Stimulated activated naive CD4-positive, alpha-beta T cell (primary cell): ENCODE measurements around the gene ETS2.
"Not testable (repeated sequence)": the region's sequence is repeated elsewhere in the genome, so short reads cannot be mapped to it uniquely, and the experiment has no call there.

Experiments used
- DNase-seq, 6 experiments: peaks; one replicate each; lab custom pipeline; 2025; lab: John Stamatoyannopoulos, UW

ETS2 gene

DNA sequence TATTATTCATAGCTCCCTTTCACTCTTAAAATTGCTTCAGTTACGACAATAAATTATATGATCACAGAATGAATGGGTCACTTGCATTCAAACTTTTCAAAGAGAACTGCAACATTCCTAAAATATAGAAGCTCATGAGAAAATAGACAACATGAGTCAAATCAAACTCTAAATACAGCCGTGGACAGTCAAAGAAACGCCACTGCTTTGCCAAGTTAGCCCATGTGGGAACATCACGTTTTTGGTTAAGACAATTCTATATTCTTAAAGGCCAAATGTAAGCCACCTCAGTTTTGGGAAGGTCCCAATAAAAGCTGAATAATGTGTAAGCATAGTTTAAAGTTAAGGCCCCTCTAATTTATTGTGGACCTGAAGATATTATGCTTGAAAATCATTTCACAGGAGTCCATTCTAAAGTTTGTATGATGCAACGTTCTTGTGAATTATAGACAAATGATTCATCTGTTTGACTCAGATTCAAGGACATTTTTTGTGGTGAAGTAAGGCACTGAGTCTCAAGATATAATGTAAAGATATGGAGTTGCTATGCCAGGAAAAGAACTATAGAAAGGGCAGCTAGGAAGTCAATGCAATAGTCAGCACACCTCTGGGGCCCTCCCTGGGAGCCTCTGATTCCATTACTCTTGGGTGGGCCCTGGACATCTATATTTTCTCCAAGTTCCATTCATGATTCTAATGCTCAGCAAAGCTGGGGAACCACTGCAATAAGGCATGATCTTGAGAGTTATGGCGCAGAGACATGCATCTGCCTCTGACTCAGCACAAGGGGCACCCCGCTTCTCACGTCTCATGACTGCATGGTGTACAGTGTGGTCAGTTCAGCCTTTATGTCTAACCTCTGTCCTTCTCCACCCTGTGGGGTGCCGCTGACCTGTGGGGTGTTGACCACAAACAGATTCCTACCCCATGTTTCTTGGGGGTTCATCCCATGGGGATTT lies 33.9 kb downstream of the ETS2 start:
- no peak for DNase-seq

- no peak for DNase-seq
These were observed 34.9 kb downstream of the ETS2 start for GRCh38 chr21:38840456-38841300.

GRCh38 chr21:38841472-38841871 lies 35.7 kb downstream of the ETS2 start:
- no peak for DNase-seq

DNA sequence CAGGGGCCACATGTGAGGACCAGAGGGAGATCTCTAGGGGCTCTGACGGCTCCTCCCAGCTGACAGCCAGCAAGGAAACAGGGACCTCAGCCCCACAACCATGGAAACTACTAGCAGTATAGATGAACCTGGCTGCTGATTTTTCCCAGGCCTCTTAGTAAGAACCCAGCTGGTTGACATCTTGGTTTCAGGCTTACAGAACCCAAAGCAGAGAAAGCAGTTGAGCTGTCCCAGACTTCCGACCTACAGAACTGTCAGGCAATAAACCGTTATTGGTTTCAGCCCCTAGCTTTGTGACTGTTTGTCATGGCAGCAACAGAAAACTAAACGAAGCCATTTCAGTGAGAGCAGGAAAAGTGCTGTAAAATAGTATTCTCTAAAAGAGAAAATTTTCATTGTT lies 36.4 kb downstream of the ETS2 start:
- no peak for DNase-seq

GRCh38 chr21:38843379-38843778 lies 37.6 kb downstream of the ETS2 start:
- DNase-seq, result no peak

DNA sequence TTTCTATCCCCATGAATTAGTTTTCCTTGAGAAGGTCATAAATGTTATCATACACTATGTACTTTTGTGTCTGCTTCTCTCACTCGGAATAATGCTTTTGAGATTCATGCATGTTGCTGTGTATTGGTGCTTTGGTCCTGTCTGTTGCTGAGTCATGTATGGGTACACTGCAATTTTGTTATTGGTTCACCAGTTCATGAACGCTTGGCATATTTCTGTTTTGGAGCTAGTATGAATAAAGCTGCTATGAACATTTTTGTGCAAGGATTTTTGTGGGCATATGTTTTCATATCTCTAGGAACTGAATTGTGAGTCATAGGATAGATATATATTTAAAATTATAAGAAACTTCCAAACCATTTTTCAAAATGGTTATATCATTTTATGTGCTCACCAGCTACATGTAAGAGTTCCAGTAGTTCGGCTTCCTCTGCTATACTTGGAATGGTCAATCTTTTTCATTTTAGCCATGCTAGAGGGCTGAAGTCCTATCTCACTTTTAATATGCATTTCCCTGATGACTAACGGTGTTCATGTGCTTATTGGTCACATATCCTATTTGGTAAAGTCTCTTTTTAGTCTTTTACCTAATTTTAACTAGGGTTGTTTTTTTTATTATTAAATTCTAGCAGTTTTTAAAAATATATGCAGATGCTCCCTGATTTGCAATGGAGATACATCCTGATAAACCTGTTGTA lies 38.2 kb downstream of the ETS2 start:
- DNase-seq, result no peak

- not testable (repeated sequence) for DNase-seq
These were observed 39.6 kb downstream of the ETS2 start for GRCh38 chr21:38845374-38845773.

DNA sequence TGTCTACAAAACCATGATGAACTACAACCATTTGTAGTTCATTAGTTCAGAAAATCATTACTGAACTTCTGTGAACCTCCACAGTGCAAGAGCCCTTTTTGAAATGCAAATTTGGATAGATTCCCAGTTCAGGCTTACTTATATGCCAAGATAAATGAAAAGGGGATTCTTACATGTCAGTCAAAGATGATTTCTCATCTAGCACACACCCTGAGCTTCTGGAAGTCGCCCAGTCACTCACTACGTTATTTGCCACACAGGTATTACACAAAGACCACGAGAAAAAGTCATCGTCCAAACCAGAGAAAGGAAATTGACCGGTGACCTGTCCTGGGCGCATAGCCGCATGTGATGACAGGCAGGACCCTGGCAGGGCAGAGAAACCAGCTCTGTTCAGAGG lies 41.8 kb downstream of the ETS2 start:
- DNase-seq, result no peak

- DNase-seq, result no peak
These were observed 42.5 kb downstream of the ETS2 start for GRCh38 chr21:38848187-38848609.

- DNase-seq, result no peak
These were observed 44.0 kb downstream of the ETS2 start for GRCh38 chr21:38849776-38850175.

- no peak for DNase-seq
These were observed 44.7 kb downstream of the ETS2 start for GRCh38 chr21:38850277-38850951.

DNA sequence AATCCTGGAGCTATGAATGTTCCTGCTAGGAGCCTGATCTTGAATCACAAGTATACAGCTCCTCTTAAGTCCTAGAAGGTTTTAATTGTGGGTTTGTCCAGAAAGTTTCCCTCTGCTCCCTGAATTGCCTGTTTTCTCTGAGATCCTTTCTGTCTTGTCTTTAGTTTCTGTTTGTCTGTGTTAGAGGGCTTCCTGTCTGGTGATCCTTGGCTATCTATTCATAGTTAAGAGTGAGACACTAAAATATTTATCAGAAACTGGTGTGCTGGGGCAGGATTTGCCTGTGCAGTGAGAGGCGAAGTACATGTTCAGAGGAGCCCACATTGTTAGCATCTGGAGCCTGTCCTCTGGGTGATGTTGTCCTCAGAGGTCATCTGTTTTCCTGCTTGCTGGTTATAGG lies 45.4 kb downstream of the ETS2 start:
- no peak for DNase-seq

- no peak for DNase-seq
These were observed 46.5 kb downstream of the ETS2 start for GRCh38 chr21:38852278-38852677.

DNA sequence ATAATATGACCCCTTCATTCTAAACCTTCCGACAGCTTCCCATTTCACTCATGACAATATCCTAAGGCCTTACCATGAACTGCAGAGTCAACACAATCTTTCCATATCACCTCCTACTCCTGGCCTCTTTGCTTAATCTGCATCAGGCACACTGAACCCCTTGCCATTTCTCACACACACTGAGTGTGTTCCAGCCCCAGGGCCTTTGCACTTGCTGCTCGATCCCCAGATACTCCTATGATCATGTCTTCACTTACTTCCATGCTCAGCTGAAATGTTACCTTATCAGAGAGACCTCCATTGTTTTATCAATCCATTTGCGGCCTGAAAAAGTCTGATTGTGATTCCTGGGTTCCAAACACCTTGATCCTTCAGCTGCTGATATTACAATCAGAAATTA lies 47.0 kb downstream of the ETS2 start:
- no peak for DNase-seq

DNA sequence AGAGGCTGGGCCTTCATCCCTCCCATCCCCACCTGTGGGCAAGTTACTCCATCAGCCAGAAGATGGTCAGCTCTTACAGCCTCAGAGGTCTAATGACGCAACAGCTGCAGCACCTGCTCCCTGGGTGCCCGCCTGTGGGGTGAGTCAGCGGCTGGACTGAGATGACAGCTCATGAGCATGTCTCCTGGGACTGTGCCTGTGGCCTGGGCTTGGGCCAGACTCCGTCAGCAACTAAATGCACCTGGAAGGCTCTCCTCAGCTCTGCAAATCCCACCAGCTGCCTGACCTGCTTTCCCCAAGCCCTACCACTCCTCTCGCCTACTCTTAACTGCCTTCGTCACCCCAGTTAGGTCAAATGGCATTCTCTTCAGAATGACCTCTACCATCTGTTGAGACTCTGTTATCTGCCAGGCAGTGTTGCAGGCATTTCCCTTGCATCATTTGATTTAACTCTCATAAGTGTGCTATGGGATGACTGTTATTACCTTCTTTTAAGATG lies 47.7 kb downstream of the ETS2 start:
- no peak for DNase-seq

- no peak for DNase-seq
These were observed 51.6 kb downstream of the ETS2 start for GRCh38 chr21:38857152-38857825.

DNA sequence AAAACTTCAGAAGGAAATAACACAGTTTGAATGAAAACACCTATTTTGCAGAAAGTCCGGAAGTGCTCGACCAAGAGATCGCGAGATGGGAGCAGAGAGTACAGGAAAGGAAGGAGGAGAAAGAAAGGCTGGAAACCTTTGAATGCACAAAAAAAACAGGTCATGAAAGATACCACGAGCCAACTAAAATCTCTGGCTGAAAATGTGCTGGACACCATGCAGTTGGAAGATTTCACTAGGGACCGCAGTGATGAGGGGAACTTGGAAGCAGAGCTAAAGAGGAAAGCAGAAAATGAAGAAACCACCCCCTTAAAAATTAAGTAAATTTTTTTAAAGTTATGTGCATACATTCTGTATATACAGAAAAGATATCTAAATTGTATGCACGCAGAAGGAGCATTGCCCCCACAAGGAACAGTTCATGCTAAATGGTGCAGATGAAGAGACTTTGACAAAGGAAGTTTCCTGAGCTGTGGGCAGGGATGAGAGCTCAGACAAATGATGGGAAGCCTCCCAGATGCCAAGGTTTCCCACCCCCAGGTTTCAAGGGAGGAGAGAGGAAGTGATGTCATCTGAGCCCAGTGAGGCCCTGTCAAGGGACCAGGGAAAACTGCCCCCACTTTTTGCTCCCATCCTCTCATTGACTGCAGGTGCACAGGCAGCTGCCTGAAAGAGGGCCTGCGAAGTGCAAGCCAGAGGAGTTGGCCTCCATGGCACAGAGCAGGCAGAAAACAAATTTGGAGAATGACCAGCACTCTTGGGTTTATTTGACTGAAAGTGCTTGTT lies 52.5 kb downstream of the ETS2 start:
- no peak for DNase-seq

- no peak for DNase-seq
These were observed 53.1 kb downstream of the ETS2 start for GRCh38 chr21:38858812-38859205.

- no peak for DNase-seq
These were observed 54.1 kb downstream of the ETS2 start for GRCh38 chr21:38859852-38860251.

GRCh38 chr21:38861056-38861455 lies 55.3 kb downstream of the ETS2 start:
- DNase-seq, result no peak
